Myocyte (in vitro differentiated cells): Measurements from ENCODE around the gene ELMOD1. TPM values are rescaled to one million over a fixed set of nuclear protein-coding genes. Genes with fewer than 3 reads are reported as not detected.

Experiments
- DNase-seq: peaks from one replicate; pipeline ENCODE4 v3.0.0-alpha.2; 2012; ENCODE audit warnings: low read depth
- total RNA-seq: library from RNA; depleted of rRNA; stranded (reverse); fragments of >200 nt; gene quantifications from 2 replicates; pipeline ENCODE4 v1.2.3, GENCODE V29; 2014

The ELMOD1 gene
- total RNA-seq, 1 donor from 2014 or later = 9.3 TPM

DNA sequence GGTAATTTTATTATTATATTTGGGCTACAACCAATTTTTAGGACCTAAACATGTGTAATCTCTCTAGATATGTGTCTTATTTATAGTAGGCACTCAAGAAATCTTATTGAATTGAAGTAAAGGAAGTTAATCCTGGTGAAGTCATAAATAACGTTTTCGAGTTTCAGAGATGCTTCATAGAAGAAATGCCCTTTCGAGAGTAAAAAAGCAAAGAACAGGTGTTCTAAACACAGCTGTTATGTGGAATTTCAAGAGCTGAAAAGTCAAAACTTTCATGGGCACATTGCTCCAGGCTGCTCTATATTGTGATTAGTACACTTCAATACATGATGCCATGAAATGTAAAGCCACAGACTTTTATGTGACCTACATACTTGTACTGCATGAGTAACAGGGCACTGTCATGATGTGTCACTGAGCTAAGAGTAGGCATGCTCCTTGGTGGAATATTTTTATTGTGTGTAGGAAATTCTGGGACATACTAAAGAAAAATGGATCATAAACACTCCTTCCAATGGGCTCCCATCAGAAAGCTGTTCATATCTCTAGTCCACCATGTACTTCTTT is 7.2 kb upstream of the ELMOD1 start:
- DNase-seq = no peak

DNA sequence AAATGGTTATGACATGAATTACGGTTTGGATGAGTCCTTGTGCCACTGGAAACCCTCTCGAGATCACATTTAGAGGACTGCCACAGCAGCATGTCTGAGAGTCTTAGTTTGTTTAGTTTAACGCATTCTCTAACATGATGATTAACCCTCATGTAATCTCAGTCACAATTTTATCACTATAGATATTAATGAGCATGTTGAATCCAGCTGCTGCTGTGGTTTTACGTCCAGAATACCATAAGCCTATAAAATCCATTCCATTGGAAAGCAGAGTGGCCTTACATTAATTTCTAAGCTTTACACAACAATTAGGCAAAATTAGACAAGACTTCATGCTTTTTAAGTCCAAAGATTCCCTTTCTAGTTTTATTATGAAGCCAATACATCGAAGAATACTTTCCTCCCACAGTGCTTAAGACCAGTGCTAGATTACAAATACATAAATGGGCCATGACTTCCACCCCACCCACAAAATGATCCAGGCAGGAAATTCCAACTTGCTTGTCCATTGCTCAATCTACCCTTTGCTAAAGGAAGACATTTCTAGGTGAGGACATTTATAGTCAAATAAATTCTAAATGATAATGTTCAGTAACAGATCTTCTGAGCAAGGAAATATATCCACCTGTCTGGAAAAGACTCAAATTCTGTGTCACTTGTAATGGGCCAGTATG is 3.5 kb upstream of the ELMOD1 start:
- DNase-seq = no peak

DNA sequence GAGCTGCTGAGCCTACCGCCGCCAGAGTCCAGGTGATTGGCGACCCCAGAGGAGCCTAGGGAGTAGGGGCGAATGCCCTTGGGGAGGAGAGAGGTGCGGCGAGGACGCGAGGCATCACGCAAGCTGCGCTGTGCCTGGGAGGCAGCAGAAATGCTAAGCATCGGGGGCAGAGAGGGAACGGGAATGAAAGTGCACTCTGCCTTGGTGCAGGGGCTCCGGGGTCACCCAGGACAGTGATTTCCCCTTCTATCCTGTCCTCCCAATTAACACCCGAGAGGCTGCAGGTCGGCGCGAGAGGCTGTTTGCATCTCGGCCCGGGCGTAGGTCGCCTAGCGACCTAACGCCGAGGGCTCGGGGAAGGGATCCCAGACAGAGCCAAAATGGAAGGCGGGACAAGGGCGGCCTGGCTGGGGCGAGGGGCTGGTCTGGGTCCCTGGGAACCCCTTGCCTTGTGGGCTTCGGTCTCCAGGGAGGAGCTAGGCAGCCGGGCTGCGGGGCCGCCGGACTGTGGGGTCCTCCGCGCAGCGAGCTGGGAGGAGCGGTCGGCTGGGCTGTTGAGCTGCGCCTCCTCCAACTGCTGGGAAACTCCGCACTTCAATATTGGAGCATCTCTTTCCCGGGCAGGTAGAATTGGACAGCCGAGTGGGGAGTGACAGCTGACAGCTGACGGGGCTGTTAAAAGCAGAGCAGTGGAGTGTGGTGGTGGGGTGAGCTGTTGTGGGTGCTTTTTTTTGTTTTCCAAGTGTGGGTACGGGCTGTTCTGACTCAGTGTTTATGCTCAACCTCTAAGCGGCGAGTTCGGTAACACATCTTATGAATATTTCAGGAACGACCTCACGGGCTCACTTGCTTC is 657 bp downstream of the ELMOD1 start:
- peak; percentile 60 for DNase-seq

DNA sequence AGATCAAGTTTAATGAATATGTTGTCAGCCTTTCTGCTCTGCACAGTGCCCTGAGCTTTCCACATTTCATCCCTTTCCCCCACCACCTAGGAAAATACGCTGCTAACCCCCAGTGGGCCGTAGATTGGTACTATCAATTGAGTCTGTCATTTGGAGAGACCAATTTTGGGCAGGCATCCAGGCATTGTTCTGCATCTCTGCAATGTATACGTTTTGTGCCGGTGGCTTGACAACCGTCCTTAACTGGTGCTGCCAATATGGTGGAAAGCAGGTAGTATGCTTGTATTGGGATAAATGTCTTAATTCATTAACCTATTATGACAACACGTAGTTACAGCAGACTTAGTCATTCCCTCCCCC is 1.3 kb downstream of the ELMOD1 start:
- DNase-seq = no peak

DNA sequence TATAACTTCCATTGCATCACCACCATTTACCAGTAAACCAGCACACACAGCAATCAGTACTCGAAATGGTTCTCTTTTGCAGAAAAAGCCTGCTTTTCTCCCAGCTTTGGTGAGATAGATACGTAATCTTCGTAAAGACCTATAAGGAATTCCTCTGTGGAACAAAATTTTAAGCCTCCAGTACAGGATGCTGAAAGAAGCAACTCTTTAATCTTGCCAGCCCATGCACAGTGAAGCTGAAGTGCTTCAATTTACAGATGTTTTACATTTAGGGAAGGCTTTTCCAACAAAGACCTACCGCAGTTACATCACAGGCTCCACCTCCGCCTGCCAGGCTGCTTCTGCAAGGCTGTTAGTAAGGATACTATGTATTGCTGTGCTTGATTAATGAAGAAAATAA is 1.9 kb downstream of the ELMOD1 start:
- no peak for DNase-seq

DNA sequence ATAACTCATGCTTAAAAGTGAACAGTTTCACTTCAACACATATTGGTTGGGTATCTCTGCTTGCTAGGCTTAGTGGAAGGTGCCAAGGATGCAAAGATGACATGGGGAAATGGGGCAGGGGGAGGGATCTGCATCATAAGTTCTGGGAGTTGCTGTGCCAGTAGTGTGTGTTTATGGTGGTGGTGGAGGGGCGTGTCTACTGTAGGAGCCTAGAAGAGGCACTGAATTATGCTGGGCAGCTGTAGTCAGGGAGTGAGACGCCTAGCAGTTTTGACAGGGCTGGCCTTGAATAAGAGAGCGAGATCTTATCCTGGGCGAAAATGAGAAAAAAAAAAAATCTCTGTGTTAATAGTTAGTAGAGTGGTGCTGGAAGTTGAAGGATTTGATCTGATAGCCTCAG is 3.0 kb downstream of the ELMOD1 start:
- DNase-seq = no peak

DNA sequence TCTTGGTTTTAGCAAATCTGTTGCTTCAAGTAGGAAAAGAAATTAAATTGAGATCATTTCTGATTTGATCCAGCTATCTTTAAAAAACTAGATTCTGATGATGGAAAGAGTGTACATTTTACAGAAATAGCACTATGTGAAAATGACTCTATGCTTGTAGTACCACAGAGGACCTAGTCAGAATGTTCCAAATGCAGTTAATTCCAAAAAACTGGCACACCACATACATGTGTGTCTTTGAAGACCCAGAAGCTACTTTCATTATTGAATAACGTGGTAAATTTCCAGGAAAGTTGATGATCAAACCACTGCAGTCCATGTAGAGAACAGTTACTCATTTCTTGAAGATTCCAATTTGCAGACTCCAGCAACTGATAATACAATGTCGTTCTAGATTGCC is 3.8 kb downstream of the ELMOD1 start:
- no peak for DNase-seq

DNA sequence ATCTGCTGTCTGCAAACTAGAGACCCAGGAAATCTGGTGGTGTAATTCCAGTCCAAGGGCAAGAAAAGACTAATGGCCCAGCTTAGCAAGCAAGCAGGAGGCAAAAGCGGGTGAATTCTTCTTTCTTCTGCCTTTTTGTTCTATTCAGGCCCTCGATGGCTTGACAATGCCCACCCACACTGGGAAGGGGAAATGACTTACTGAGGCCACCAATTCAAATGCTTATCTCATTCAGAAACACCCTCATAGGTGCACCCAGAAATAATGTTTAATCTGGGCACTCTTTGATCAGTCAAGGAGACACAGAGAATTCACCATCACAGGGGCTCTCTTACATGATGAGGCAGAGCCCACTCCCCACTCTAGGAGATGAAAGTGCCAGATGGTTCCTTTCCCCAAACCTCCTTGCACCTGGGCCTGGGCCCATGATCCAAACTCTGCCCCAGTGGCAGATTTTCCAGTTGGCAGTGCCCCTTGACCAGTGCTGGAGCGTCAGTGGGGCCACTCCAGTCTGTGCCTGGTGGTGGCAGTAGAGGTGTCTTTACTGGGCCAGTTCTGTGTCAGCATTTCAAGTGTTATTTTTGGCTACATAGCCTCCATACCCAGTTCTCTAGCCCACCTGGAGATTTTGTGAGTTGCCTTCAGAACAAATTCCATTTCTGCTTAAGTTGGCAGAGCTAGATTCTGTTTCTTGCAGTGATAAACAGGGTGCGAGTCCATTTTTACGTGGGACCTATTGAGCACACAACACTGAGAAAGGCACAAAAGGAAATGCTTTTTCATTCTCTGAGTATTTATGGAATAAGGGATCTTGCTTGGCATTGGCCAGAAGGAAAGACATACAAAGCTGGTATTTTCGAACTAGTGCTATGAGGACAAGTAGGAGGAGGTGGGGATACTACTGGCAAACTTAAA is 7.5 kb downstream of the ELMOD1 start:
- DNase-seq = peak; percentile 48

DNA sequence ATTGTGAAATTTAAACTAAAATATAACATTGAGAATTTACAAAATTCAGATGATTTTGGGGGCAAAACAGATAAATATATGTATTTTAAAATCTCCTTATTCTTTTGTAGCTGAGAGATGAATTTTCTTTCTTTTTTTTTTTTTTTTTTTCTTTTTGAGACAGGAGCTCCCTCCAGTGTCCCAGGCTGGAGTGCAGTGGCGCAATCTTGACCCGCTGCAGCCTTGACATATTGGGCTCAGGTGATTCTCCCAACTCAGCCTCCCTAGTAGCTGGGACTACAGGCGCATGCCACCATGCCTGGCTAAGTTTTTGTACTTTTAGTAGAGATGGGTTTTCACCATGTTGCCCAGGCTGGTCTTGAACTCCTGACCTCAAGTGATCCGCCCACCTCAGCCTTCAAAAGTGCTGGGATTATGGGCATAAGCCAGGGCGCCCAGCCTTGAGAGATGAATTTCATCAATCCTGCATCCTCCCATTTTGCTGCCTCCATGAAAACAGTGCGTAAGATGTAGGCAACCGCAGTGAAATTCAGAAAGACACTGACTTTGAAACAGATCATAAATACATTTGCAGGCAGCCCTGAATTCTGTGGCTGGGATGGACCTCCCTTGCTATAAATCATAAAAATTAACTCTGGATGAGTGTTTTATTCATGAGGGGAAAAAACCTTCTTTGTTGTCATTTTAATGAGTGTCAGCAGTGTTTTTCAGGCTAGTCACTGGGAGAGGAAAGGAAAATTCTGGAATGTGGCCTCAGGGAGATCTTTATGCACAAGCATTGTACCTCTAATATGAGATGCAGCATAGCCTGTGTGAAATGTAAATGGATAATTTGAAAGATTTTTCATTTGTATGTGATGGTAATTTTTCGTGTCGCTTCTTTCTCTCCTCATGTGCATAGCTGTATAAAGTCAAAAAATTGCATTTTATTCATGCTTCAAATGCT is 14.4 kb downstream of the ELMOD1 start:
- no peak for DNase-seq

DNA sequence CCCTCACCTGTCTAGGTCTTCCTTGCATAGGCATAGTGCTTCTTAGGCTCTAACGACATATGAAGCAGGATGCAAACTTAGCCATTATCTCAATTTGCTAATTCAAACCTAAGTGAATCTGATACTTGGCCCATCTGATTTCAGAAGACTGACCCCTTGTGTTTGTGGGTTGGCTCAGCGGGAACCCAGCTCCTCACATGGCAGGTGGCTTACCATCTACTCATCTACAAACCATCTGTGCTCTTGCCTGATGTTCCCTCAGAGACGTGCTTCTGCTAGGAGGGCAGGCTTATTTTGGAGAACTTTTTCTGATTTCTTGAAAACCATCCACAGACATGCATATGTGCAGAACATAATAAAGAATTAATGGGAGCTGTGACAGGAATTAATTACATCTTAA is 15.2 kb downstream of the ELMOD1 start:
- peak; percentile 36 for DNase-seq

DNA sequence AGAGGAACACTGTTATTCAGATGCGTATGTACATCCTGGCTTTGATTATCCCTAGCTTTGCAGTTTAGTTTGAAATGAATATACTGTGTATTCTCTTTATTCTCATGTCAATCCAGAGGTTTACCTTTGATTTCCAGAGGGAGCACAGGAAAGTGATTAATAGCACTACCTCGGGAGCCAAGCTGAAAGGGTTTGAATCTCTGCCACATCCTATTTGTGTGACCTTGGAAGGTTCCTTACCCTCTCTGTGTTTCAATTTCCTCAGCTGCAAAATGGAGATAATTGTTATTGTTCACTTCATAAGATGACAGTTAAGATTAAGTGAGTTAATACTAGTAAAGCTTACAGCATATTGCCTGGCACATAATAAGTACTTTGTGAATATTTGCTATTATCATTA is 17.9 kb downstream of the ELMOD1 start:
- no peak for DNase-seq

DNA sequence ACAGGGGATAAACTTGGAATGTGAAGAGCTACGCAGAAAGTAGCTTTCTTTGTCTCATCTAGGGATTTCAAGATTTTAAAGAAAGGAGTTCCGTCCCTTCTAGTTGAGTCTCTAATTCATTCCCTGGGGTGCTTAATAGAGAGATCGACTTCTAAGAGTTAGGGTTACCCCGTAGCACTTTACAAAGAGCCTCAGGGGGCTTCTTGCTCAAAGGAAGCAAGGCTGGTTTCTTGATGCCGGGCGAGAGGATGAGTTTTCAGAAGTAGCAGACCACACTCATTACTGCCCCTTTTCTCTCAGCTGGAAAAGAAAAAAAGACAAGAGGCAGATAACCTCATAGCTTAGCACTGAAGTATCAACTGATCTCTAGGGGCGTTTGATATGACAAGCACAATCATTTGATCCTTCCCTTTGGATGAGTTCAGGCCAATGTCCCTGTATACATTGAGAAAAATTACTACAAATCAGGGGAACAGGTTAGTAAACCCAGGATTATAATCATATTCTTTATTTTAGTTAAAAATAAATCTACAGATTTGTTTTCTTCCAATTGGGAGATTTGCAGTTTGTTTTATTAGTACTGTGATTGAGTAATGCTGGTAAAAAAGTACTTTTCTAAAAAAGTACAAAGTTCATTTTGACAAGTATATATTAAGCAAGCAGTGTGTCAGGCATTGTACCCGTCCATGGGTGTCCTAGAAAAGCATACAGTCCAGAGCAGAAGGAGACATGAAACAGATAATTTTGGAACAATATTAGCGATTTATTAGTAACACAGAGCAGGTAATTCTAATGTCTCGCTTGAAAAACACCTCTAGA is 18.7 kb downstream of the ELMOD1 start:
- DNase-seq = no peak

DNA sequence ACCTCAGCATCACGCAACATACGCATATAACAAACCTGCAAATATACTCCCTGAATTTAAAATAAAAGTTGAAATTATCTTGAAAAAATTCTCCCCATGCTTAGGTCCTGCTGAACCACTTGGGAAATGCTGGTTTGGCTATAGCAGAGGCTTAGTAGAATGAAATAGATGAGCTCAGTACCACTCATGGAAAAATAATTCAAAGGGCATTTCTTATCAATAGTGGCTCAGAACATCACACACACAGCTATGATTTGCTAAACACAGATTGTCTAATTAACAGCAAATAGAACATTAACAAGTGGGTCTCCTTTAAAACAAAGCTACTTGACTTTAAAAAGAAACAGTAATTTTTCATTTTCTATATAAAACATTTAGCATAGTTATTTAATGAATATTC is 21.5 kb downstream of the ELMOD1 start:
- DNase-seq = no peak

DNA sequence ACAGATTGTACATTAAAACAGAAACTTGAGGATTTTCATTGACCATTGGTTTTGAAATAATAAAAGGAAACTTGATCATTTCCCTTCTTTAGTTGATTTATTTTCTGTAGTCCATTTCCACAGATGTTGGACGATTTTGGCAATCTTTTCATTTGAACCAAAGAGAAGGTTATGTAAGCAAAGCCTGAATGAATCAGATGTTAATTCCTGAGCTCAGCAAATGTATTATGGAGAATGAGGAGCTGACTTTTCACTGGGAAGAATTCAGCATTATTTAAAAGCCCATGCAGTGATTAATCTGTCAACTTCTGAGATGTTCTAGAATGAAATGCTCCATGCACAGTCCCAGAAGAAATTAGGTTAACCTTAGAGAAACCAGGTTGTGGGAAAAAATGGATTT is 29.0 kb downstream of the ELMOD1 start:
- peak; percentile 25 for DNase-seq

DNA sequence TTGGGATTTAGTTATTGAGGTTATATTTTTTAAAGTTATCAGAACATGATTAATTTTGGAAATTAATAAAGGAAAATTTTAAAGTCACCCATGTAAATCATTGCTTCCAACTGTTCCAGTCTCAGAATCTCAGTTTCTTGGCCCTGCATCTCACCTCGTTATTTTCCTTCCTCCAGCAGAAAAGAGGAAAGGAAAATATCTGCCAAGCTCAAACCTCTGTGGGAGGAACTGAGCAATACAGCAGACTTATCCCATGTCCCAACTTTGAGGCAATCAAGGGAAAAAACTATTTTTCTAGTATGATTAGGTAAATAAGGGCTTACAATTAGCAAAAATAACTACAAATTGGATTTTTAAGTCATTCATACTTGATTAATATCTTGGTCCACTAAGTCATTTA is 30.1 kb downstream of the ELMOD1 start:
- DNase-seq = no peak

DNA sequence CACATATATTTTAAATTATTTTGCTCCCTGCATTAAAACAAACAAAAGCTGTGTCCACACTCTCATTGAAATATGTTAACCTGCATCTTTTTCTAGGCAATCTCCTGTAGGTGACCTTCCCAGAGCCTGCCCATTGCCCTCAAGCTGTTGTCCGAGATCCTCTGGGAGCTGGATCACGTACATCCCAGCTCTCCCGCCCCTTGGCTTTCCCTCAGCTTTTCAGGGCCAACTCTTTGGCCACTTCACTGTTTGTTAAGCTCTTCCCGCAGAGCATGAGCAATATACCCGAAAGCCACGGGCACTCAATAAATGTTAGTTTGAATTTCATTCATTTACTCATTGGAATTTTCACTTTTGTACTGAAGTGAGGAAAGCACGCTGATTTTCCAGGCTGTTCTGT is 32.2 kb downstream of the ELMOD1 start:
- no peak for DNase-seq

DNA sequence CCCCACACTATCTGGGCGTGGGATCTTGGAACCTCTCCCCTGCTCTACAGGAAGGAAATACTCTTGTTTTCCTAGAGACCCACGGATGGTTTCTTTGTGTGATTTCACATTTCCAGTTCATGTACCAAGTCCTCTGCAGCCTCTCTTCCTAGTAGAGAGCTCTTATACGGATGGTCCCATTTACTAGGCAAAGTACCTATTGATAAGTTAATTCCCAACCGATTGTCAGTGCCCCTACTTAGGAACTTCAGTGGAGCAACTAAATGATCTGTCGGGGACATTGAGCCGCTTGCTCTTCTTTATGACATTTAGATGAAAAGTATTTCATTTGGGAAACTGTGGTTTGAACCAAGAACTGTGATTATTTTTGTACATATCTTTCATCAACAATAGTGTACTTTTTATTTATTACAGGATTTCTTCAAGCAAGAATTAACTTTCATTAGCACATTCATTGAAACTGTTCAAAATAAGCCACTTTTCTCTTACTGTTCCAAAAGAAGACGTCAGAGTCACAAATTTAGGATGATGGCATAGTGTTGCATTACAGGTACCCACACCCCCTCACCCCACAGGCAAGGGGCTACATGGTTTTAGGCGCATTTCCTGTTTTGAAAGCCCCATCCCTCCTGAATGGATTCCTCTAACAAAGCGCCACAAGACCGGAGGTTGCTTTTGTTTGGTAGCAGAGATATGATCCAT is 34.2 kb downstream of the ELMOD1 start:
- DNase-seq = no peak

DNA sequence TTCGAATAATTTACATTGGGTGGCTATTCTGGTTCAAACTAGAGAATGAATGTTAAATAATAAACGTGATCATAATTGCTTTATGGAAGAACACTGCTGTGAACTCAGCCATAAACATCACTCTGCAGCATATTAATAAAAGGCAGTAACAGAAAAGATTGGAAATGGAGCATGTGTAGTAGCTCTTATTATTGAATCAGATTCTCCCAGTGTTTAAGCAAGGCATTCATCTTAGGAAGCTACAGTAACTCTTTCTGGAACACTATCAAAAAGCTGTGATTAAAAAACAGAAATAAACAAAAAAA is 34.7 kb downstream of the ELMOD1 start:
- no peak for DNase-seq

DNA sequence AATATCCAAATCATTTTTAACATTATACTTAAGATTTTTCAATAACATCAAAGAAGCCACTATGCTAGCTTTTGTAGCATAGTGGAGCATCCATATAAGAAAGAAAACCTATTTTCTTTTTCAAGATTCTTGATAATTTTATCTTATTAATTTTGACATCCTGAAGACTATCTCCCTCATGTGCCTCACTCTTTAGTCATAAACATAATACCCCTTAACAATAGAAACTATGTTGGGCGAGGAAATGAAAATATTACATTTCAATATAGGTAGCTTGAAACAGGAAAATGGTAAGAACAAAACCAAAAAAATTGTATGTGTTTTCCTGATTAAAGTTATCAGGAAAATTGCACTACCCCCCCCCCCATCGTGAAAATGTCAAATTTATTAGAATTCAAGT is 40.1 kb downstream of the ELMOD1 start:
- no peak for DNase-seq
